ENCODE data around the gene SLC35F3. TPM values are rescaled to one million over a fixed set of nuclear protein-coding genes. Genes with fewer than 3 reads are reported as not detected.

The SLC35F3 gene
- total and polyA plus RNA-seq, 9 of the 15 experiments (the other 6 are each of a cell fraction or from before 2014, with no cell fraction given) = 0.04 to 0.07 (median 0.04) TPM; not detected in 6

- TF ChIP-seq CBX2 (IDR thresholded peaks at IDR 0.05; ENCODE audit: insufficient read depth, low read length, poor library complexity, severe bottlenecking) = no peak
- peak in 1 of 2 experiments; percentile 90; a peak in 2 of 4 replicates for TF ChIP-seq HDAC1 (IDR thresholded peaks at IDR 0.05)
- peak; percentile 89 for TF ChIP-seq FOXK1 (CRISPR knock-in tag; IDR thresholded peaks at IDR 0.05; ENCODE audit: borderline replicate concordance)
- TF ChIP-seq PHF21A (IDR thresholded peaks at IDR 0.05; ENCODE audit: borderline replicate concordance, low read depth) = 0 out of 2 replicates have a peak, but pooled peaks have one; percentile 21
- peak; percentile 64 for TF ChIP-seq ZBTB1 (CRISPR knock-in tag; IDR thresholded peaks at IDR 0.05; ENCODE audit: borderline replicate concordance, low read depth)
- no peak for TF ChIP-seq ZNF146 (CRISPR knock-in tag; IDR thresholded peaks at IDR 0.05; ENCODE audit: unreplicated experiment)
- TF ChIP-seq HMGN3 (IDR thresholded peaks at IDR 0.05; ENCODE audit: borderline replicate concordance, extremely low read depth, insufficient read length, low read depth, low read length) = peak; percentile 89
- peak in 1 of 2 experiments; percentile 24; a peak in 2 of 4 replicates for TF ChIP-seq NONO (IDR thresholded peaks at IDR 0.05; ENCODE audit: low read depth in 2 of 2, low read length in 1 of 2)
Measured at GRCh38 chr1:234373064-234373958, 468.8 kb downstream of the SLC35F3 start, which contains the start of gene COA6 (continued).

DNA sequence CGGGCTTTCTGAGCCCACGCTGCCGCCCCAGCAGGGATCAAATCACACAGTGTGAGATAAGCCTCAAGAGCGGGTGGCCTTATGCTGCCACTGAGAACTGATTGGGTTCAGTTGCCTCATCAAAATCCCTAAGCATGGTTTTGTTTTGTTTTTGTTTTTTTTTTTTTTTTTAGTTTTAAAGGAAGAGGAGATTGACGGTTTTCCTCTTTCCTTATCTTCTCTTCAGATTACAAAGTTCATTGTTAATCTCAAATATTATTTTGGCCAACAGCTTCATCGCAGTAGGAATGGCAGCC lies 469.4 kb downstream of the SLC35F3 start:
- peak overlapping the region; percentile 81 for H3K4me3 ChIP-seq
- POLR2A ChIA-PET = interaction anchor here (0.6 to 3.5 kb wide), 20 partner anchors 9 to 497 kb away, joined by 3 to 27 read pairs (median 3); partner anchors contain the start of gene TARBP1
- TF ChIP-seq PTBP1 (IDR thresholded peaks at IDR 0.05; ENCODE audit: low read depth, low read length) (no peak), CBX8 (IDR thresholded peaks at IDR 0.05; ENCODE audit: borderline replicate concordance, extremely low read depth, low read depth, low read length, poor library complexity, severe bottlenecking) (no peak), CEBPG (CRISPR knock-in tag; IDR thresholded peaks at IDR 0.05) (0 out of 2 replicates have a peak, but pooled peaks have one; percentile 49), CEBPG (tag; conservative IDR thresholded peaks at IDR 0.05 in 1 of 2, IDR thresholded peaks at IDR 0.05 in 1 of 2) (peak in 1 of 2 experiments; percentile 46; a peak in 2 of 4 replicates), KDM1A (IDR thresholded peaks at IDR 0.05) (peak; percentile 0 to 26; a peak in 1 of 4 replicates)
- TF ChIP-seq, protein P1, sequence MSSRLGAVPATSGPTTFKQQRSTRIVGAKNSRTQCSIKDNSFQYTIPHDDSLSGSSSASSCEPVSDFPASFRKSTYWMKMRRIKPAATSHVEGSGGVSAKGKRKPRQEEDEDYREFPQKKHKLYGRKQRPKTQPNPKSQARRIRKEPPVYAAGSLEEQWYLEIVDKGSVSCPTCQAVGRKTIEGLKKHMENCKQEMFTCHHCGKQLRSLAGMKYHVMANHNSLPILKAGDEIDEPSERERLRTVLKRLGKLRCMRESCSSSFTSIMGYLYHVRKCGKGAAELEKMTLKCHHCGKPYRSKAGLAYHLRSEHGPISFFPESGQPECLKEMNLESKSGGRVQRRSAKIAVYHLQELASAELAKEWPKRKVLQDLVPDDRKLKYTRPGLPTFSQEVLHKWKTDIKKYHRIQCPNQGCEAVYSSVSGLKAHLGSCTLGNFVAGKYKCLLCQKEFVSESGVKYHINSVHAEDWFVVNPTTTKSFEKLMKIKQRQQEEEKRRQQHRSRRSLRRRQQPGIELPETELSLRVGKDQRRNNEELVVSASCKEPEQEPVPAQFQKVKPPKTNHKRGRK (tag; IDR thresholded peaks at IDR 0.05) = peak; percentile 92

More for the DNA sequence above, 469.4 kb downstream of the SLC35F3 start:
- intact Hi-C loops (cut with micrococcal nuclease) = loop anchor here (2.0 to 10.0 kb wide), 5 partner anchors 51 to 718 kb away; partner anchors contain the start of gene TARBP1
- no peaks in the 10 kb centered on the region for H3K9me1 ChIP-seq (ENCODE audit: control insufficient read depth, insufficient read depth, low read length)
- H3K27me3 ChIP-seq (ENCODE audit: control insufficient read depth in 2 of 2, insufficient read depth in 2 of 2, low read length in 2 of 2) = no peaks in the 10 kb centered on the region
- H4K20me1 ChIP-seq (replicated peaks; ENCODE audit: control insufficient read depth, insufficient read depth, low read length) = no peaks in the 10 kb centered on the region
- FAIRE-seq = no peak
- H3K9me3 ChIP-seq (replicated peaks; ENCODE audit: control insufficient read depth, insufficient read depth, low read depth, low read length) = no peaks in the 10 kb centered on the region
- H3K79me2 ChIP-seq (ENCODE audit: control insufficient read depth, insufficient read depth, low read length) = peaks cover 64% of the 10 kb centered on the region
- H3K4me2 ChIP-seq (ENCODE audit: insufficient read depth, low read length) = peak overlapping the region; percentile 84
- H3K4me1 ChIP-seq (replicated peaks in 1 of 2; ENCODE audit: control insufficient read depth in 2 of 2, insufficient read depth in 2 of 2, low read length in 2 of 2) = peaks cover 5 to 30% of the 10 kb centered on the region in 2 experiments; a peak in 4 of 5 replicates
- H3K27ac ChIP-seq (ENCODE audit: extremely low read depth, low read depth, low read length) = peak overlapping the region; percentile 93
- H3K36me3 ChIP-seq (ENCODE audit: control insufficient read depth, insufficient read depth, low read length) = peaks cover 44% of the 10 kb centered on the region
- in situ Hi-C loops (cut with MboI) = no loop called here
- ATAC-seq = peak; percentile 64
- 0% methylated on average over 6 of the region's 6 CpGs for WGBS (ENCODE audit: insufficient coverage, low coverage, missing lambda C conversion rate)
- H3K9ac ChIP-seq (ENCODE audit: insufficient read depth in 1 of 2, low read depth in 2 of 2, low read length in 2 of 2) = peak overlapping the region; percentile 94 to 98
- no peak for DNase-seq (ENCODE audit: extremely low read depth in 1 of 4, low spot score in 3 of 4)
- peak overlapping the region; percentile 98 for H2AFZ ChIP-seq (ENCODE audit: low read depth, low read length)
- no TSS peak for BruUV-seq (replicated peaks)
- CTCF ChIA-PET (ENCODE audit: low intra/inter-chr PET ratio) = no interaction called here

All from K562 (cell line).